ENCODE results near the gene TRIM24. TPM values are rescaled to one million over a fixed set of nuclear protein-coding genes. Genes with fewer than 3 reads are reported as not detected.

Gene TRIM24
- total and polyA plus RNA-seq, 2 of the 13 experiments (the other 11 are each of a cell fraction or from before 2014, with no cell fraction given) = 100 to 106 TPM

- H3K4me3 ChIP-seq (replicated peaks in 1 of 3; ENCODE audit: insufficient read depth in 1 of 3, low read depth in 2 of 3, low read length in 3 of 3) = no peak overlapping the region
- H3K4me2 ChIP-seq (ENCODE audit: low read depth, low read length) = no peak overlapping the region
- no peaks in the 10 kb centered on the region for H3K4me1 ChIP-seq (ENCODE audit: insufficient read depth, low read length)
- H4K20me1 ChIP-seq (ENCODE audit: insufficient read depth, low read length) = no peaks in the 10 kb centered on the region
- H3K27me3 ChIP-seq (ENCODE audit: control insufficient read depth in 1 of 2, insufficient read depth in 2 of 2, low read length in 2 of 2) = no peaks in the 10 kb centered on the region; a peak in 1 of 5 replicates
- H3K79me2 ChIP-seq (ENCODE audit: insufficient read depth, low read length) = no peaks in the 10 kb centered on the region
- 90% methylated on average over 10 of the region's 17 CpGs for WGBS (ENCODE audit: low lambda C conversion rate)
- H3K9ac ChIP-seq (ENCODE audit: insufficient read depth, low read depth, low read length) = no peak overlapping the region
- H3K36me3 ChIP-seq (replicated peaks in 1 of 2; ENCODE audit: control insufficient read depth in 1 of 2, insufficient read depth in 2 of 2, low read length in 2 of 2) = no peaks in the 10 kb centered on the region
- FAIRE-seq (no peak), DNase-seq (ENCODE audit: low spot score) (no peak), ATAC-seq (no peak)
- in situ Hi-C loops (cut with HindIII; ENCODE audit: extremely low pct_ligation_motif_present, low pct_unique_long_range_greater_than_20kb) (loop anchor here (25.0 kb wide), 1 partner anchor 297 kb away; no protein-coding TSS in a partner anchor), intact Hi-C loops (cut with micrococcal nuclease; ENCODE audit: unreplicated experiment) (no loop called here)
- H3K27ac ChIP-seq (ENCODE audit: extremely low read length, insufficient read depth, low read length) = no peak overlapping the region
- ChIA-PET POLR2A (interaction anchor here (1.1 kb wide), 1 partner anchor 19 kb away, joined by 3 read pairs; no protein-coding TSS in a partner anchor), CTCF (ENCODE audit: low intra/inter-chr PET ratio, low total read pairs) (no interaction called here)
- H2AFZ ChIP-seq (ENCODE audit: low read length) = no peak overlapping the region
- BruUV-seq (replicated peaks) = no TSS peak
- TF ChIP-seq PPARG (CRISPR knock-in tag; conservative IDR thresholded peaks at IDR 0.05) (no peak), ZNF30 (CRISPR knock-in tag; IDR thresholded peaks at IDR 0.05) (no peak), ZNF367 (CRISPR knock-in tag; IDR thresholded peaks at IDR 0.05; ENCODE audit: borderline replicate concordance) (no peak), ZNF484 (CRISPR knock-in tag; IDR thresholded peaks at IDR 0.05; ENCODE audit: borderline replicate concordance, low read depth) (no peak), ZNF580 (CRISPR knock-in tag; IDR thresholded peaks at IDR 0.05; ENCODE audit: borderline replicate concordance, low read depth) (no peak), FOXO4 (CRISPR knock-in tag; conservative IDR thresholded peaks at IDR 0.05) (no peak), MTF2 (CRISPR knock-in tag; IDR thresholded peaks at IDR 0.05; ENCODE audit: borderline replicate concordance) (no peak), TERF1 (CRISPR knock-in tag; IDR thresholded peaks at IDR 0.05) (no peak)
- no peaks in the 10 kb centered on the region for H3K9me3 ChIP-seq (ENCODE audit: low read length)
These were observed 19.6 kb upstream of the TRIM24 start for GRCh38 chr7:138440460-138440859.
